ENCODE data around the gene ZCCHC24.

The ZCCHC24 gene

GRCh38 chr10:79380946-79381721 lies 64.3 kb downstream of the ZCCHC24 start:
- DNase-seq = no peak

- peak; percentile 37 for DNase-seq
Measured at GRCh38 chr10:79380125-79380945, 65.1 kb downstream of the ZCCHC24 start.

GRCh38 chr10:79379512-79380124 lies 65.8 kb downstream of the ZCCHC24 start:
- DNase-seq = no peak

GRCh38 chr10:79378647-79379511 lies 66.5 kb downstream of the ZCCHC24 start:
- DNase-seq = no peak

GRCh38 chr10:79378383-79378646 lies 67.1 kb downstream of the ZCCHC24 start:
- DNase-seq = no peak

- DNase-seq = no peak
Measured at GRCh38 chr10:79377557-79378382, 67.7 kb downstream of the ZCCHC24 start.

GRCh38 chr10:79376751-79377556 lies 68.5 kb downstream of the ZCCHC24 start:
- no peak for DNase-seq

GRCh38 chr10:79376078-79376628 lies 69.3 kb downstream of the ZCCHC24 start:
- DNase-seq = no peak

GRCh38 chr10:79375321-79376077 lies 69.9 kb downstream of the ZCCHC24 start:
- peak; percentile 79 for DNase-seq

GRCh38 chr10:79374312-79375191 lies 70.9 kb downstream of the ZCCHC24 start:
- peak; percentile 83 for DNase-seq

GRCh38 chr10:79372871-79373270 lies 72.6 kb downstream of the ZCCHC24 start:
- DNase-seq = no peak

GRCh38 chr10:79367426-79368189 lies 77.8 kb downstream of the ZCCHC24 start:
- DNase-seq = peak; percentile 55

- DNase-seq = peak; percentile 45
Measured at GRCh38 chr10:79361726-79362397, 83.6 kb downstream of the ZCCHC24 start.

GRCh38 chr10:79360499-79361342 lies 84.7 kb downstream of the ZCCHC24 start:
- DNase-seq = no peak

GRCh38 chr10:79359816-79360498 lies 85.5 kb downstream of the ZCCHC24 start:
- DNase-seq = no peak

GRCh38 chr10:79358811-79359210 lies 86.6 kb downstream of the ZCCHC24 start:
- no peak for DNase-seq
